HUDEP-2 (cell line): Measurements from ENCODE around the gene PHF14.
"Not testable (repeated sequence)": the region's sequence is repeated elsewhere in the genome, so short reads cannot be mapped to it uniquely, and the experiment has no call there.

ENCODE experiments used
- DNase-seq, 76 experiments: peaks; one replicate each; lab custom pipeline; 2025; ENCODE audit not compliant: unreplicated experiment in 76 of 76; lab: John Stamatoyannopoulos, UW

The PHF14 gene

GRCh38 chr7:10973061-10973941 lies at the start of gene PHF14:
Gene PHF14 (plus strand): TSS chr7:10973872. CDS start chr7:10974324, 452 bp downstream.
- peak in 75 of 76 experiments; percentile 51 to 99 (median 95) for DNase-seq

GRCh38 chr7:10924370-10924769 lies 49.3 kb upstream of the PHF14 start:
- no peak for DNase-seq

GRCh38 chr7:10928203-10928602 lies 45.5 kb upstream of the PHF14 start:
- DNase-seq: not testable (repeated sequence)

GRCh38 chr7:10930551-10930950 lies 43.1 kb upstream of the PHF14 start:
- no peak for DNase-seq

- DNase-seq: no peak
Measured at GRCh38 chr7:10931161-10931560, 42.5 kb upstream of the PHF14 start.

GRCh38 chr7:10934292-10934691 lies 39.4 kb upstream of the PHF14 start:
- no peak for DNase-seq

GRCh38 chr7:10939237-10939910 lies 34.3 kb upstream of the PHF14 start:
- peak in 8 of 76 experiments; percentile 28 to 52 (median 38) for DNase-seq

- DNase-seq: peak; percentile 10 to 97 (median 85)
Measured at GRCh38 chr7:10939911-10940703, 33.6 kb upstream of the PHF14 start.

- DNase-seq: no peak
Measured at GRCh38 chr7:10940704-10941355, 32.8 kb upstream of the PHF14 start.

- no peak for DNase-seq
Measured at GRCh38 chr7:10950494-10950893, 23.2 kb upstream of the PHF14 start.

- DNase-seq: not testable (repeated sequence)
Measured at GRCh38 chr7:10950974-10951578, 22.6 kb upstream of the PHF14 start.

GRCh38 chr7:10952588-10952987 lies 21.1 kb upstream of the PHF14 start:
- no peak for DNase-seq

- not testable (repeated sequence) for DNase-seq
Measured at GRCh38 chr7:10953078-10953750, 20.5 kb upstream of the PHF14 start.

GRCh38 chr7:10956528-10956927 lies 17.1 kb upstream of the PHF14 start:
- DNase-seq: no peak

- not testable (repeated sequence) for DNase-seq
Measured at GRCh38 chr7:10960242-10960641, 13.4 kb upstream of the PHF14 start.

- not testable (repeated sequence) for DNase-seq
Measured at GRCh38 chr7:10965016-10965415, 8.7 kb upstream of the PHF14 start.

- DNase-seq: no peak
Measured at GRCh38 chr7:10972174-10972573, 1.5 kb upstream of the PHF14 start.

- DNase-seq: peak in 31 of 76 experiments; percentile 3 to 61 (median 27)
Measured at GRCh38 chr7:10973942-10974911, 555 bp downstream of the PHF14 start.
